GM21360 (cell line): ENCODE measurements around the gene TPD52L2.
A peak's percentile ranks its signal among the peaks of the same experiment; 100 is the strongest.
"Not testable (repeated sequence)": the region's sequence is repeated elsewhere in the genome, so short reads cannot be mapped to it uniquely, and the experiment has no call there.

Experiments
- ATAC-seq: cut with Tn5 transposase; IDR thresholded peaks from one replicate; pipeline ENCODE4 v1.9.1; 2021; ENCODE audit warnings: mild to moderate bottlenecking, moderate library complexity; ENCODE audit not compliant: unreplicated experiment

TPD52L2 gene

DNA sequence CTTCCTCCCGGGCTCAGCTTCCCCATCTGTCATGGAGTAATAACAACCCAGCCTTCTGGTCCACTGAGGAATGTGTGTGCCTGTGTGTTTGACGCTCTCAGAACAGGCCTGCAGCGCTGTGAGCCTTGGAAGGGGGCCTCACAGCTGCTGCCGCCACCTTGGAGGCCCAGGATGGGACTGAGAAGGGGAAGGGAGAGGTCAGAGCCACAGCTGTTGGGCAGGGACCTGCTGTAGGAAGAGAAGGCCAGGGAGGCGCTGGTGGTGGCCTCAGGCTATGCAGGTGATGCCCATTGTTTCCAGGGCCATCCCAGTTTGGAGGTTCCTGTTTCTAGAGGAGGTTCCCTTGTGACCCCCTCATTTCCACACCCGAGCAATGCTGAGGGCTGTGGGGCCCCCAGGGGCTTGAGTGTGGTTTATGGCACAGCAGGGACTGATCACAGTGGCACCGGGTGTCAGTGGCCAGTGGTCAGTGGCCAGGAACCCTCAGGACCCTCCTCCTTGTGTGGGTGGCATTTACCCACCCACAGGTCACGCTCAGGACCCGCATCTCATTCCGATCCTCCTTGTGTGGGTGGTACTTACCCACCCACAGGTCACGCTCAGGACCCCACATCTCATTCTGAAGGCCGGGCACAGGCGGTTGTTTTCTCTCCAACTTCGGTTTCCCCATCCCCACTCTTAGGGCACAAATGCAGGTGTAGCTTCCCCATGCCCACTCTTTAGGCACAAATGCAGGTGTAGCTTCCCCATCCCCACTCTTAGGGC lies 14.0 kb downstream of the TPD52L2 start:
- ATAC-seq: no peak

DNA sequence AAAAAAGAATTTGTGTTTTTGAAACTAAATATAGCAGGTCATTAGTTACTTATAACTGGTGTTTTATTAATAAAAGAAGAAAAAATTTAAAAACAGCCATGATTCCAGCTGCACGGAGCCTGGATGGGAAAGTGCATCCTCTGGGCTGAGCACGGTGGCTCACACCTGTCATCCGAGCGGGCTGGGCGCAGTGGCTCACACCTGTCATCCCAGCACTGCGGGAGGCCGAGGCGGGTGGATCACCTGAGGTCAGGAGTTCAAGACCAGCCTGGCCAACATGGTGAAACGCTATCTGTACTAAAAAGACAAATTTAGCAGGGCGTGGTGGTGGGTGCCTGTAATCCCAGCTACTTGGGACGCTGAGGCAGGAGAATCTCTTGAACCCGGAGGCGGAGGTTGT lies 15.8 kb downstream of the TPD52L2 start:
- ATAC-seq: not testable (repeated sequence)

DNA sequence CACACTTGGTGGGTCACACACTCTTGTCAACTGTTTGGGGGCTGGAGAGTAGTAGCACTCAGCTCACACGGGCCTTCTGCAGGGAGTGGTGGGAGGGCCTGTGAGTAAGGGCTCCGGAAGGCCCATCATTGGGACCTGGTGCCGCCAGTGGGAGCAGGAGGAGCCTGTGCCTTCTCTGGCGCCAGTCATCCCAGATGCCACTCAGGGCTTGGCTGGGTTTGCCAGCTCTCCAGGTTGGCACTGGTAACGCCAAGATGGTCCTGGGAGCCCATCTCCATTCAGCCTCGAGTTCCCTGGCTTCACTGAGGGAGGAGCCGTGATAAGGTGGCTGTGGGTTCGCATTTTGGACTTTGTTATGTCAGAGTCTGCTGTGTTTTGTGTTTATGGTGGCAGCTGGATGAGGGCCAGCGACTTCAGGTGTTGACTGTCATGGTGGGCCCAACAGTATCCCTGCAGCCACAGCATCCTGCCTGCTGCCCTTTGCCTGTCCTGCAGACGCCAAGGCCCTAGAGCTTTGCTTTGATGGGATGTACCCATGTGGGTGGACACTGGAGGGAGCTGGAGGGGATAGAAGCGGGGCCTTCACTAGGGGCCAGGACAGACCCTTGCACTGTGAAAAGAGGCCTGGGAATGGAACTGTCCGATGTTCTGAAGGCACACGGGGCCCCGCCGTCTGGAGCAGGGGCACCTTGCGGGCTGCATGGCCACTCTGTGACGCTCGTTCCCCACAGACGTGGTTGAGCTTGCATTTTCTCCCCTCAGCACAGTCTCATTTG lies 16.6 kb downstream of the TPD52L2 start:
- ATAC-seq: no peak

DNA sequence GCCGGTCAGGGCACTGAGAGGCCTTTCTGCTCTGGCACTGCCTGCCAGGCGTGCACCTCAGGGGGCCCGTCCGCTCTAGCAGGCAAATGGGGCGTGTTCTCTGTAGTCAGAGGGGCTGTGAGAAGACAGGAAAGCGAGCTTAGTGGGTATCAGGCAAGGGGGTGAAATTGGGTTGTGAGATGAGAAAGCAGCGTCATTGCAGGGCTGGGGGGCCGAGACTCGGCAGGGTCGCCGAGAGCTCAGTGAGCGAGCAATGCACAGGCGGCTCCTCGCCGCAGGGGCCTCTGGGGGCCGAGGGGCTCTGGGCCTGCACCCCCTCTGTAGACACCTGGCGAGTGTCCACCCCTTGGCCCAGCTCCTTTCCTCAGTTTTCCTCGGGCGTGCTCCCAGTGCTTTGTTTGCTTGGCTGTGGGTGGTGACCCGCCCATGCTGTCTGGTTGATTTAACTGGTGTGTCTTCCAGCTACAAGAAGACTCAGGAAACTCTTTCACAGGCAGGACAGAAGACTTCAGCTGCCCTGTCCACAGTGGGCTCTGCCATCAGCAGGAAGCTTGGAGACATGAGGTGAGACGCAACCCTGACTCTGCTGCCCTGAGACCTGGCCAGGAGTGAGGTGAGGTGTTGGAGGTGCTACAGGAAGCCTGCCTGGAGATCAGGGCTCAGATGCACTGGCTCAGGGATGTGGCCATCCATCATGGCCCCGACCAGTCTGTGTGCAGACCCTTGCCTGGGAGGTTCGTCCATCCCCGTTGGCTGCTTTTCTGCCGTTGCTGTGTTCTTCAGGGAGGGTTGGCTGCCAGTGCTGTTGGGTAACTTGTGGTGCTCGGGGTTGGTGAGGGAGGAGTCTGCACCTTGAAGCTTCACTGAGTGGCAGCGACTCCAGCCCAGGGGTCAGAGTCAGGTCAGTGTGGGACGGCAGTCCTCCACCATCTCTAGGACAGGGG lies 17.5 kb downstream of the TPD52L2 start:
- no peak for ATAC-seq

DNA sequence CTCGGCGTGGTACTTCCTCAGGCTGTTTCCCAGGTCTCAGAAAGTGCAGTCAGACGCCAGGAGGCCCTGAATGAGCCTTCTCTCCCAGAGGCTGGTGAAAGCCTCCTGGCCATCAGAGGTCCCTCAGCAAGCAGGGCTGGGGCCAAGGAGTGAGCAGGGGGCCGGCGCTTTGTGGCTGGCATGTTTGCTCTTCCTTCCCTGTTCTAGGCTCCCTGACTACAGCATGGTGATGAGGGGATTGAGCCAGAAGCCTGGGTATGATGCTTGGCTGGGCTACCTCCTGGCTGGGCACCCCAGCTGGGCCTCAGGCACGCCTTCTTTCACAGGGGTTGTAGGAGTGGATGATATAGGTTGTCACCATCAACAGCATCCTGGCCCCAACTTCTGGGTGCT lies 18.1 kb downstream of the TPD52L2 start:
- no peak for ATAC-seq

DNA sequence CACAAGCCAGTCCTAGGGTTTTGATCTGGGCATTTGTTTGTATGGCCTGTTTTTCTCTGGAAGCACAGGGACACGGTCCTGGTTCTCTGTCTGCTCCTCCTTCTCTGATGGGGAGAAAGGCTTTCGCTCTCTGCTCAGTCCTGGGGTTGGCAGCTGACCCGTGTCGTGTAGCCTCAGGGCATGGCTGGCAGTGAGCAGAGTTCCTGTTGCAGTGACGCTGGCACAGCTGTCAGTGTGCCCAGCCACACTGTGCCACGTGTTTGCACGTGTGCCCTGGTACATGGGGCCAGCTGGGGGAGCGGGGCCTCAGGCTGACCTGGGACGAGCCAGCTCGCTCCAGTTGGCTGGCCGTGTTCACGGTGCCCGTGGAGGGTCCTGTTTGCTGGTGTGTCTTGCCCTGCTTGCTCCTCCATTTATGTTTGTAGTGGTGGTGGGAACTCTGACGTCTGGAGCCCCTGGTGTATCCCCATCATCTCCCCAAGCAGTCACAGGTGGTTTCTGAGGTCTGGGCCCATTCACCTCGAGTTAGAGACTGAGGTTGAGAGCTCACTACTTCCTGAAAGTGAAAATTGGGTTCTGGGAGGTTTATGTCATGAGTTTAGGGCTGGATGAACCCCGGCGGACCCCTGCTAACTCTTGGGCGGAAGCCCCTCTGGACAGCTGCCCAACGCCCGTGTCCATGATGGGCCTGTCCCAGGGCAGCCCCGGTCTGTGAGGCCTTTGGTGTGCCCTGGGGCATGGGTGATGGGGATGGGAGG lies 19.6 kb downstream of the TPD52L2 start:
- ATAC-seq: no peak

DNA sequence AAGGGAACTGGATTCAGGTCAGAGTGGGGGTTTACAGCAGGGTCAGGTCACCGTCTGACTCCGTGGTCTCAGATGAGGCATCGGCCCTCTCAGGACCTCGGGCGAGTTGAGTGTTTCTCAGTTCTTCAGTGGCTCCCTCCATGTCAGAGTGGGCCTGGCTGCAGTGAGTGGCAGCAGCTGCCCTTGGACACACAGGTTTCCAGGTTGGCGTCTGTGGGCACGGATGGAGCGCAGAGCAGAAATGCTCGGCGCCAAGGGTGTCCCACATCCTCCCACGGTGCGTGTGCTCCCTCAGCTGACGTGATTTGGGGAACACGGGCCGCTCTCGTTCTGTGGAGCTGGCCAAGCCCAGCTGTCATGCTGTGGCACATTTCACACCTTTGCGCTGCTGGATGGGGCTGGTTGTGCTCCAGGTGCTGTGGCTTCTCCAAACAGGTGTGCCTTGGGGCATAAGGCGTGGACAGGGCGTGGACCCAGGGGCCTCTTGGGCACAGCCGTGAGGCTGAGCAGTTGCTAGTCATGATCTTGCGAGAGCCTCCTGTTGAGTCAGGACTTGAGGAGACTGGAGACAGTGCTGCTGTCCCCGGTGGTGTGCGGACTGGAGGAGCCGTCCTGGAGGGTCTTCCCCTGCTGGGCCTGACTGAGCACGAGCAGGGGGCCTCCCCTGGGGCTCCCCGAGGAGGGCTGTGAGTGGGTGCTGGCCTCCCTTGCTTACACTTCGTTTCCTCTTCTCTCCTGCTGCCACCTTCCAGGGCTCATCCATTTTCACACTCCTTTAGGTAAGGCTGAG lies 20.4 kb downstream of the TPD52L2 start:
- ATAC-seq: no peak

DNA sequence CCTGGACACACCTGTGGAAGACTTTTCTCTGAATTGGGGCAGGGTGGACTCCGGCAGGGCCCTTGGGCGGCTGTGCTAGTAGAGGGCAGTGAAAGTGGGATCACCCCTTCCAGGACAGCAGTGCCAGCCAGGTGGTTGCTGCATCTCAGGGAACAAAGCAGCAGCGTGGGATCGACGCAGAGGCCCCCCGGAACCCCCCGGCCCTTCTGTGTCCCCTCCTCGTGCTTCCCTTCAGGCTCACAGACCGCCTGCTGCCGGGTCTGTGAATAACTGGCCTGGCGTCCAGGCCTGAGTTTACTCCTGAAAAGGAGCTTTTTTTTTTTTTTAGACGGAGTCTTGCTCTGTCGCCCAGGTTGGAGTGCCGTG lies 21.0 kb downstream of the TPD52L2 start:
- ATAC-seq: no peak

DNA sequence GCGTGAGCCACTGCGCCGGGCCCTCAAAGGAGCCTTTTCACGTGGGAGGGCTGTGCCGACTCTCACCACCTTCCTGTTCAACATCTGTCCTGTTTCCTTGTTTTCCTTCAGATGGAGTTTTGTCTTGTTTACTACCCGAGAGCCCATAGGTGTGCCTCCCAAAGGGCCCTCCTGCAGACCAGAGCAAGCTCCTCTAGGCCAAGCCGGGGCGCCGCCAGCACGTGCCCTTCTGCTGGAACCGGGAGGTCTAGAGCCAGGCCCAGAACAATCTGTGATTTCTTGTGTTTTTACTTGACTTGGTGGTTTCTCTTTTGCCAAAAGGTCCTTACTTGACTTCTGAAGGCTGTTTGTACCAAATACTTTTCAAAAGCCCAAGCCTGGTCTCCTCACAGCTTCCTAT lies 21.9 kb downstream of the TPD52L2 start:
- ATAC-seq: no peak

DNA sequence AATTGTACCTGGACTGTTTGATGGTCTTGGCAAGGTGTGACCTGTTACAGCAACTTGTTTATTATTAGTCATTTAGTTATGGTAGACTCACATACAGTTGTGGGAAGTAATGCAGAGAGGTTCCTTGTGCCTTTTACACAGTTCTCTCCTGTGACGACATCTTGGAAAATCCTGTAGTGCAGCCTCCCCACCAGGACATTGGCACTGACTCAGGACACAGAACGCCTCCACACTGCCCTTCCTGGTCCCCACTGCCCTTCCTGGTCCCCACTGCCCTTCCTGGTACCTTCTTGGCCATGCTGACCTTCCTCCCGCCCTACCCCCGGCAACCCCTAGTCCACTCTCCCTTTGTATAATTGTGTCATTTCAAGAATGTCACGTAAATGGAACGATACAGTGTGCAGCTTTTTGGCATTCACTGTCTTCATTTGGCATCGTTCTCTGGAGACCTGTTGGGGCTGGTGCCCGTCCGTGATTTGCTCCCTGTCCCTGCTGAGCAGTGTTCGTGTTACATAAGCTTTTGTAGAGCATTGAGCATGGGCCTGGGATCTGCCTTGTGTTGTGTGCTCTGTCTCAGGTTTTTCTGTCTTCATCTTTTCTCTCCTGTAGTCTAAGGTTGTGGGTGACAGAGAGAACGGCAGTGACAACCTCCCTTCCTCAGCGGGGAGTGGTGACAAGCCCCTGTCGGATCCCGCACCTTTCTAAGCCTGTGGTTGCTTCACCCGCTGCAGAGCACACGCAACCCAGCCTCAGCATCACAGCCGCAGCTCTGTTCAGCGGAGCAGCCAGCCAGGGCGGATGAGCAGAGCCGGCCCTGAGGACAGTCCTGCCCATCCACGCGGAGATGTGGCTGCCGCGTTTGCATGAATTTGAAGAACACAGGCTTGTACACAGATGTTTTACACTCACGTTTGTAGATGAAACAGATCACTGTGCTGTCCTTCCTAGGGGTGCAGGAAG lies 24.5 kb downstream of the TPD52L2 start:
- ATAC-seq: no peak

DNA sequence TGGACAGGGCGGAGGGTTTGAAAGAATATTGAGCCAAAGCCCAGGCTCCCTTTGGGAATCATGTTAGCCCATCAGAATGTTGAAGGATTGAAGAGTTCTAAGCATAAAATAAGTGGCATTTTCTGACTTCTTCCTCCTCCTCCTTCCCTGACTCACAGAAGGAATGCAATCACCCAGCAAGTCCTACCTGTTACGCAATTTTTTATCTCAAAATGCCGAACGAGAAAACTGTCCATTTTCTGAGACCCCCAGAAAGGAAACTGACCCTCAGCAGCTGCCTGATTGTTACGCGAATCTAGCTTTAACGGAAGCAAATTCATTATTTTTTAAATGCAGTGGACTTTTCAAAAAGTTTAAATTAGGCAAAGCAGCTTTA lies 25.1 kb downstream of the TPD52L2 start:
- no peak for ATAC-seq

DNA sequence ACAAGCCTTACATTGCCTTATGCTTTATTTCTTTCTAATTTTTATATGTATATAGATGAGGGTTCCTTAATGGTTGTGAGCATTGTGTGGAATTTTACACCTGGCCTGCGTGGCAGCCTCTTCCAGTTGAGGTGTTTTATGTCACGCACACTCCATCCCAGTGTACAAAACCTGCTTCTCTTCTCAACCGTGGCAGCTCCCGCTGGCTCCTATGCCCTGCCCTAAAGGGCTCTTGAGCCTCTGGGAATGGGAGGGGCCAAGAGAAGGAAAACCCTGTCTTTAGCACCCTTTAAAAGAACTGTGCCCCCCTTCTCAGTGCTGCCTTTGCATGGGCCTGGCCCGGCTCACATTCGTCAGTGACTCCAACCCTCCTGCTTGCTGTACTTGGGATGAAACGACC lies 25.5 kb downstream of the TPD52L2 start:
- no peak for ATAC-seq

DNA sequence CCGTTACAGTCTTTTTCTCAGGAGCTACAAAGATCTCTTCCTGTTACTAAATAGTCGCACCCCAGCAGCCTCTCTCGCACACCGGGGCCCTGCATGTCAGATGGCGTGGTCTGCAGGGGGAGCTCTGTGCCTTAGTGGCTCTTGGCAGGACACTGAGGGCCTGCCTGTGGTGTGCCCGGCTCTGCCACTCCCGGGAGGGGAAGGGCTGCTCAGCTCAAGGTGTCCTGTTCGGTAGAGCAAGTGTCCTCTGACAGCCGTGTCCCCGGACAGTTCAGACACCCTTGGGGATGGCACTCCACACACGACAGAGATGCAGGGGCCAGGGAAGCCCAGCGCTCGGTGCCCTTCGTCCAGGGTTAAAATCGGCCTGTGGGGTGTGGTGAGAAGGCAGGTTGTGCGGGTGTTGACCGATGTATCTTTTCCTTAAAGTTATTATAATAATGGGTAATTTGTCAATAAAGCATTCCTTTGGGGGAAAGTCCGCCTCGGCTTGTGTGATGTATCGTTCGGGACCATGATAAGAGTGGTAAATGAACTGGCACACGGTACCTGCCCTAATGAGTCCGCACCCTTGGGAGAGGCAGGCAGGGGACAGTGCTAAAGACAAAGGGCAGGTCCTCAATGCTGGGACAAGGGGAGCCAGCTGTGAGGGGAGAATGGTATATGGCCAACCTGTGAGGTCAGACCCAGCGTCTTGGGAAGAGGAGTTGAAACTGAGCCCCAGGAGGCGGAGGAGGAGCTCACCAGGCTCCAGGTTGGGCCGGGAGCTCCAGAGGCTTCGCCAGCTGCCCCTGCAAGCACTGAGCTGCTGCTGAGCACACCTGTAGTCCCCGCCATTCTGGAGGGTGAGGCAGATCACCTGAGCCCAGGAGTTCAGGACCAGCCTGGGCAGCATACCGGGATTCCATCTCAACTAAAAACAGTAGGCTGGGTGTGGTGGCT lies 26.3 kb downstream of the TPD52L2 start:
- ATAC-seq: no peak

DNA sequence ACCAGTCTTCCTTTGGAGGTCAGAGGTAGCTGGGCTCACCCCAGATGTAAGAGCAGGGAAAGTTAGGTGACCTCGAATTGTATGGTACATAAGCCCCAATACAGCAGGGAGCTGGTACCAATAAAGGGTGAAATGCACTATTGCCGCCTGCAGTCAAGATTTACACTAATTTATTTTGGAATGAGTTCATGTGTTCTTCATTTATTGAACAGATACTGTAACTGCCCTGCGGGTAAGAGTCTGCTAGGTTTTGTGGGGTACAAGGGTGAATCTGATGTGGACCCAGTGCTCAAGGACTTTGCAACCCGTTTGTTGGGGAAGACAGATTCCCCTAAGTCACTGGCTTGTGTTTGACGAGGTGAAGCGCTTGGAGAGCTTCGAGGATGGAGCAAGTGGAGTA lies 27.3 kb downstream of the TPD52L2 start:
- ATAC-seq: no peak

DNA sequence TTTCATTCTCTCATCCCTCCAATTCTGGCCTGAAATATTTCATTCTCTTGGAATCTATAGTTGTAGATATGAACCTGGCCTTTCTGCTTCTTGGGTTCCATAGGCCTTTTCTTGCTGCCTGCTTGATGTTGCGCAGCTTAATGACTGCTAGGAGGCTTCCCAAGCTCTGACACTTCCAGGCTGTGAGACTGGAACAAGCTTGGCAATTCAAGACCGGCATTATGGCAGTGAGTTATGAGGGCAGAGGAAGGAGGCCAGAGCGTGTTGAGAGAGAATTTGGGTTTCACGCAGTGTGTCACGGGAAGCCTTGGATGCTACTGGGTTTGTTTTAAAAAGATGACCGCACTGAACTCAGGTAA lies 28.9 kb downstream of the TPD52L2 start:
- ATAC-seq: no peak

DNA sequence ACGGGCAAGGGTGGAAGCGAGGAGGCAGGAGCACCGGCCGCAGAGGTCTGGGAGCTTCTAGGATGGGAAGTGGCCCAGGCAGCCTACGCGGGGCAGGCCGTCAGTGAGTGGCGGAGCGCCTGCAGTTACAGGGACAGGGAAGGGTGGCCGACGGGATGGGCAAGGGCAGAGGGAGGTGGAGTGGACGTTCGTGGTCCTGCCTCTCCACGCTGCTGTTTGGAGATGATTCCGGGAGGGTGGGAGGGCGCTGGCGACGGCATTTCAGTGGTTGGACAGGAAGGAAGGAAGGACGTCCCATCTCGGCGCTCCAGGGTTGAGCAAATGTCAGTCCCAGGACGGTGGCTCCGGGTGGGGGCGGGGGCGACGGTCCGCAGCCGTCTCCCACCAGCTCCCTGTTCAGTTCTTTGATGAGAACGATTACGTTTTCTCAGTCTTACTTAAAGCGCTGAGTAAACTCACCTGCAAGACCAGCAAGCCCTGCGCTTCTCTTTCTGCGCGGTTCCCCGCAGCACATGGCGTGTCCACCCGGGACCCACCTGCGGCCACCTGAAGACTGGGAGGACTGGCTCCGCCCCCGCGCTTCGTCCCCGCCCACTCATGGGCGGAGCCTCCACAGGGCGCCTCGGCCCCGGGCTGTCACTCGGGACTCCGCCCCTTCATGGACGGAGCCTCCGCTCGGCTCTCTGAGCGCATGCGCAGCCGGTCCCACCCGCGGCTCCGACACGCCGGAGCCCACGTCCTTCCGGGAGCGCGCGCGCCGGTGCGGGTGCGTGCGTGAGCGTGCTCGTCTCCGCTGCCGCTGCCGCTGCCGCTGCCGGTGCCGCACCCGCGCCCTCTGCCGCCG lies 29.5 kb downstream of the TPD52L2 start, which contains the start of gene DNAJC5:
TSS of gene DNAJC5 (plus strand) at position 769 of the 844 bp plus-strand sequence. CDS start 33,220 bp downstream, outside the sequence.
- peak; percentile 76 for ATAC-seq
